HFF-Myc (cell line): ENCODE results near the gene ELN.

Experiments used
- DNase-seq: peaks from one replicate; pipeline ENCODE4 v3.0.0-alpha.2; 2011; ENCODE audit warnings: low read depth; ENCODE audit errors: extremely low read depth
- H3K4me3 ChIP-seq: replicated peaks from 2 replicates; pipeline ENCODE4 v1.5.1; 2011; ENCODE audit warnings: low read depth, mild to moderate bottlenecking, control low read depth, low read length
- TF ChIP-seq, protein P1 (sequence below): IDR thresholded peaks from 2 replicates; pipeline ENCODE4 v1.5.1; 2012; ENCODE audit warnings: mild to moderate bottlenecking, low read depth, low read length, control low read depth; ENCODE audit errors: missing control alignments

Gene ELN

DNA sequence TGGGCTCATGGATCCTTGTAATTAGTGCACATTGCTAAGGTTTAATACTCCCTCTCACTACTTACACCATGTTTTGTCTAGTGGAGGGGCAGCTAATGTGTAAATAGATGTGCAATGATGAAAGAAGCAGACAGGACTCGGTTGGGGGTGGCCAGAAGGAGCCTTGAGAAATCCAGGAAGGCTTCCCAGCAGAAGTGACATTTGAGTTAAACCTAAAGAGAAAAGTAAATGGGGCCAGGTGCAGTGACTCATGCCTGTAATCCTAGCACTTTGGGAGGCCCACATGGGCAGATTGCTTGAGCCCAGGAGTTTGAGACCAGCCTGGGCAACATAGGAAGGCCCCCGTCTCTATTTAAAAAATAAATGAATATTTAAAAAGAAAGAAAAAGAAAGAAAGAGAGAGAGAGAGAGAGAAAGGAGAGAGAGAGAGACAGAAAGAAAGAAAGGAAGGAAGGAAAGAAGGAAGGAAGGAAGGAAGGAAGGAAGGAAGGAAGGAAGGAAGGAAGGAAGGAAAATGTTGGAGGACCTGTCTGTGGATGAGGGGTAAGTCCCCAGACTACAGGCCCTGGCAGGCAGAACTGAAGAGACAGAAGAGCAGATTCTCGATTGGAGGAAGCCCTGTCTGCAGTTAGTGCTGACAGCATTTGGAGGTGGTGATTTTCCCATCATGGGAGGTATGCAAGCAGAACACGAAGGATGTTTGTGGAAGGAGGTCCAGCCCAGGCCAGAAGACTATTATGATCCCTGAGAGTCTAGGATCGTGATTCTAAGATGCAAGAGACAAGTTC is 3.6 kb downstream of the ELN start:
- DNase-seq: no peak

DNA sequence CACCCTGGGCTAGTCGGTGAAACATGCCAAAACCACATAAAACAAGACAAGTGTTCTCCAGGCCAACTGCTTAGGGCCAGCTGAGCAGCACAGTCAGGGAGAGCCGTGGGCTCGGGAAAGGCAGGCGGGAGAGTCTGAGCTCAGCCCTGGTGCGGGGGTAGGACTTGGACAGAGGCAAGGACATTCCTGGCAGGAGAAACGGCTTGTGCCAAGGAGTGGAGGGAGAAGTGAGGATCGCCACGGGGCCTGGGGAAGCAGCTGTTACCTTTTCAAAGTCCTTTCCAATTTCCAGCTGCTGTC is 4.2 kb downstream of the ELN start:
- TF ChIP-seq, protein P1, sequence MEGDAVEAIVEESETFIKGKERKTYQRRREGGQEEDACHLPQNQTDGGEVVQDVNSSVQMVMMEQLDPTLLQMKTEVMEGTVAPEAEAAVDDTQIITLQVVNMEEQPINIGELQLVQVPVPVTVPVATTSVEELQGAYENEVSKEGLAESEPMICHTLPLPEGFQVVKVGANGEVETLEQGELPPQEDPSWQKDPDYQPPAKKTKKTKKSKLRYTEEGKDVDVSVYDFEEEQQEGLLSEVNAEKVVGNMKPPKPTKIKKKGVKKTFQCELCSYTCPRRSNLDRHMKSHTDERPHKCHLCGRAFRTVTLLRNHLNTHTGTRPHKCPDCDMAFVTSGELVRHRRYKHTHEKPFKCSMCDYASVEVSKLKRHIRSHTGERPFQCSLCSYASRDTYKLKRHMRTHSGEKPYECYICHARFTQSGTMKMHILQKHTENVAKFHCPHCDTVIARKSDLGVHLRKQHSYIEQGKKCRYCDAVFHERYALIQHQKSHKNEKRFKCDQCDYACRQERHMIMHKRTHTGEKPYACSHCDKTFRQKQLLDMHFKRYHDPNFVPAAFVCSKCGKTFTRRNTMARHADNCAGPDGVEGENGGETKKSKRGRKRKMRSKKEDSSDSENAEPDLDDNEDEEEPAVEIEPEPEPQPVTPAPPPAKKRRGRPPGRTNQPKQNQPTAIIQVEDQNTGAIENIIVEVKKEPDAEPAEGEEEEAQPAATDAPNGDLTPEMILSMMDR: no peak
- H3K4me3 ChIP-seq: no peak overlapping the region
- DNase-seq: no peak

More for the DNA sequence above, 3.6 kb downstream of the ELN start:
- no peak overlapping the region for H3K4me3 ChIP-seq
- TF ChIP-seq, protein P1: no peak

GRCh38 chr7:74032624-74033371 is 4.8 kb downstream of the ELN start:
- no peak overlapping the region for H3K4me3 ChIP-seq
- DNase-seq: no peak
- TF ChIP-seq, protein P1: no peak

DNA sequence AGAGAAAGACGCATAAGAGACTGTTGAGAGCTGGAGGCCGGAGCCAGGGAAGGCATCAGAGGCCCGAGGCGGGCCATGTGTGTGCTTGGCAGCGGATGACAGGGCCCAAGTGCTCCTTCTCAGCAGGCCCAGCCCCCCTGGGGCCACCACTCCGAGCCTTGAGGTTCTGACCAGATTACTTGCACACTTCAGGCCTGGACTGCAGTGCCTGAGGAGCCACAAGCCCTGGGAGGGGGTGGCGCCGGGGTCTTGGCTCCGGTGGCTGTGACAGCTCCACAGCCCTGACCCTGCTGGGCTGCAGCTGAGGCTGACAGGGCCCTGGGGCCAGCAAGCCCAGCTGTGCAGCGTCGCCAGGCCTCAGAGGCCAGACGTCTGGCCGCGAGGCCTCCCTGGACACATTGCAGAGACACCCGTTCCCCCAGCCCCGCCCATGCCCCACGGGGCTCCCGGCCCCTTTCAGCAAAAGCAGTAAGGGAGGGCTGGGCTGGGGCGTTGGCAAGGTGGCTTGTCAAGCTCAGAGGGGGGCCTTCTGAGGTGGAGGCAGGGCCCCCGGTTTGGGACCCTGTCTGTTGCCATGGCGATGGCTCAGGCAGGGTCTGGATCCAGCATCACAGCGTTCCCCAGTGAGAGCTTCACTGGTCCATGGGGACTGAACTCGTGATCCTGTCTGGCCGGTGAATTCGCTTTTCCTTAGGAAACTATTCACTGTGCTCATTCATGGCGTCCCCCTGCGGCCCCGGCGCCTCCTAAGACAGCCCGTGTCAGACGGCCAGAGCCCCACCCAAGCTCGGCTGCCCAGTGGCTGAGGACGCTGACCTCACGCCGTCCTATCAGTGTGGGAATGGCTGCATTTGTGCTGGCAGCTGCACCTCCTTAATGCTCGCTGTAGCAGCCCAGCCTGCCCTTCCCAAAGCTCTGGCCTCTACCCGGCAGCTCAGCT is 5.7 kb downstream of the ELN start:
- no peak for DNase-seq
- TF ChIP-seq, protein P1: no peak
- no peak overlapping the region for H3K4me3 ChIP-seq

- H3K4me3 ChIP-seq: no peak overlapping the region
- TF ChIP-seq, protein P1: no peak
- no peak for DNase-seq
Measured at GRCh38 chr7:74037609-74038008, 9.6 kb downstream of the ELN start.

GRCh38 chr7:74038194-74038961 is 10.4 kb downstream of the ELN start:
- DNase-seq: no peak
- H3K4me3 ChIP-seq: no peak overlapping the region
- TF ChIP-seq, protein P1: no peak
